Calu3 (cell line): ENCODE measurements around the gene BOD1L1. TPM values are rescaled to one million over a fixed set of nuclear protein-coding genes. Genes with fewer than 3 reads are reported as not detected.

Experiments
- BruUV-seq: library from RNA; stranded (reverse); fragments of 400-500 nt; replicated peaks from 2 replicates; lab custom pipeline; 2021; lab: Mats Ljungman, UMichigan
- CTCF ChIA-PET: fragments of 300-600 bp; sonication (Branson Sonifier 250); formaldehyde crosslinking; loops from one replicate; lab custom pipeline; 2022; ENCODE audit warnings: antibody characterized with exemption; lab: Charles Lee
- DNase-seq: peaks from one replicate; pipeline ENCODE4 v3.0.0; 2022
- H3K27ac Mint-ChIP-seq: one replicate; pipeline ENCODE4 v1.8.0; 2022; ENCODE audit warnings: mixed read lengths; ENCODE audit not compliant: unreplicated experiment
- H3K27me3 Mint-ChIP-seq: one replicate; pipeline ENCODE4 v1.8.0; 2022; ENCODE audit warnings: mixed read lengths; ENCODE audit not compliant: unreplicated experiment
- H3K36me3 Mint-ChIP-seq: one replicate; pipeline ENCODE4 v1.8.0; 2022; ENCODE audit warnings: mild to moderate bottlenecking, moderate library complexity, mixed read lengths; ENCODE audit not compliant: insufficient read depth, unreplicated experiment
- H3K4me1 Mint-ChIP-seq: one replicate; pipeline ENCODE4 v1.8.0; 2022; ENCODE audit warnings: mild to moderate bottlenecking, low read depth, mixed read lengths; ENCODE audit not compliant: unreplicated experiment
- H3K4me3 Mint-ChIP-seq: one replicate; pipeline ENCODE4 v1.8.0; 2022; ENCODE audit warnings: mild to moderate bottlenecking, low read depth, moderate library complexity, mixed read lengths; ENCODE audit not compliant: unreplicated experiment
- H3K9me3 Mint-ChIP-seq: one replicate; pipeline ENCODE4 v1.8.0; 2022; ENCODE audit warnings: low read depth, mixed read lengths; ENCODE audit not compliant: unreplicated experiment
- intact Hi-C: fragments of 100-400 bp; cut with micrococcal nuclease; formaldehyde crosslinking; loops from one replicate; pipeline ENCODE4 v1.10.0; 2022; ENCODE audit not compliant: unreplicated experiment
- total RNA-seq: library from RNA; stranded (reverse); gene quantifications from 2 replicates; pipeline ENCODE4 v1.2.3, GENCODE V29; 2022
- TF ChIP-seq, protein P1 (sequence below): fragments of 200-600 bp; IDR thresholded peaks from one replicate; pipeline ENCODE4 v1.8.0; 2022; ENCODE audit warnings: antibody characterized with exemption; ENCODE audit not compliant: unreplicated experiment

Gene BOD1L1
- total RNA-seq, 1 experiment from 2014 or later: 25.7 TPM

DNA sequence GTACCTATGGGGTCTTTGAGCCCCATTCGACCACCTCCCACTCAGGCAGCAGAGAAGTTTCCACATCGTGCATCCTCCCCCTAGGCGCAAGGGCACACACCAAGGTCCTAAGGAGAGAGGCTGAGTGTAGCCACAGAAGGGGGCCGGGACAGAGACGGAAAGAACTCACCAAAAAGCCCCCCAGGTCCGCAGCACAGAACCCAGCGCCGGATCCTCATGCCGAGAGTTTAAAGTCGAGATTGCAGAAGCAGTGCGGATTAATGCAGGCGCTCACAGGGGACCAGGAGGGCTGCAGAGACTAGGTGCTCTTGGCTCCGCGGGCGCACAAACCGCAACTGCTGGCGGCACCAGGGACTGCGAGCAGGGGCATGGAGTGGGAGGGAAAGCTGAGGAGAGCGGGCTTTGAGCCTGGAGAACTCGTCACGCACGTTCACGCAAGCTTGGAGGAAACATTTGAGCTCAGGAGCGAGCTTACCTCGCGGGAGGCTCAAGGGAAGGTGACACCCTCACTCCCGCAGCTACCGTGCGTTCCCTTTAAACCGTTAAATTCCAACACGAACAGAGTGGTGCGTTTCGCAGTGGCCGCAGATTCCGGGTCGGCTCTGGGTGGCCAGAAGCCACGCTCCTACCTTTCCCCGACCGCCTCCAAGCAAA is 91.7 kb downstream of the BOD1L1 start:
- CTCF ChIA-PET: no interaction called here
- Mint-ChIP-seq H3K27me3 (peaks cover 44% of the 10 kb centered on the region), H3K27ac (no peak overlapping the region), H3K9me3 (no peaks in the 10 kb centered on the region), H3K36me3 (no peaks in the 10 kb centered on the region), H3K4me1 (no peaks in the 10 kb centered on the region), H3K4me3 (no peak overlapping the region)
- no TSS peak for BruUV-seq
- TF ChIP-seq, protein P1, sequence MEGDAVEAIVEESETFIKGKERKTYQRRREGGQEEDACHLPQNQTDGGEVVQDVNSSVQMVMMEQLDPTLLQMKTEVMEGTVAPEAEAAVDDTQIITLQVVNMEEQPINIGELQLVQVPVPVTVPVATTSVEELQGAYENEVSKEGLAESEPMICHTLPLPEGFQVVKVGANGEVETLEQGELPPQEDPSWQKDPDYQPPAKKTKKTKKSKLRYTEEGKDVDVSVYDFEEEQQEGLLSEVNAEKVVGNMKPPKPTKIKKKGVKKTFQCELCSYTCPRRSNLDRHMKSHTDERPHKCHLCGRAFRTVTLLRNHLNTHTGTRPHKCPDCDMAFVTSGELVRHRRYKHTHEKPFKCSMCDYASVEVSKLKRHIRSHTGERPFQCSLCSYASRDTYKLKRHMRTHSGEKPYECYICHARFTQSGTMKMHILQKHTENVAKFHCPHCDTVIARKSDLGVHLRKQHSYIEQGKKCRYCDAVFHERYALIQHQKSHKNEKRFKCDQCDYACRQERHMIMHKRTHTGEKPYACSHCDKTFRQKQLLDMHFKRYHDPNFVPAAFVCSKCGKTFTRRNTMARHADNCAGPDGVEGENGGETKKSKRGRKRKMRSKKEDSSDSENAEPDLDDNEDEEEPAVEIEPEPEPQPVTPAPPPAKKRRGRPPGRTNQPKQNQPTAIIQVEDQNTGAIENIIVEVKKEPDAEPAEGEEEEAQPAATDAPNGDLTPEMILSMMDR: no peak
- intact Hi-C loops: no loop called here
- DNase-seq: no peak

DNA sequence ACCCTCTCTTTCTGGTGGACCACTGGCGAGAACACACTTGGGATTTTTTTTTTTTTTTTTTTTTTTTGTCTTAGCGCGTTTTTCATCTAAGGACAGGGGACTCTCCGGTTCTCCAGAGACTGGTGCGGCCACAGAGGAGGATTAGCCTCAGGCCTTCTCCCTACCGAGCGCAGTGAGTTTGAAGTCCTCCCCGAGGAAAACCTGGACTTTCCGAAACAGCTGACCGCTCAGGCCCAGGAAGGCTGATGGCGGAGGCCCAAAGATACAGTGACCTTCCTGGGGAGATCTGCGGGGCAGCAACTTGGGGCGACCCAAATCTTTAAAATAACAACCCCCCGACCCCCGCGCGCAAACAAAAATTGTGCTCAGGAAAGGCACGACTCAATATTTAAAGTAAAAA is 92.4 kb downstream of the BOD1L1 start:
- H3K27ac Mint-ChIP-seq: no peak overlapping the region
- no peaks in the 10 kb centered on the region for H3K4me1 Mint-ChIP-seq

DNA sequence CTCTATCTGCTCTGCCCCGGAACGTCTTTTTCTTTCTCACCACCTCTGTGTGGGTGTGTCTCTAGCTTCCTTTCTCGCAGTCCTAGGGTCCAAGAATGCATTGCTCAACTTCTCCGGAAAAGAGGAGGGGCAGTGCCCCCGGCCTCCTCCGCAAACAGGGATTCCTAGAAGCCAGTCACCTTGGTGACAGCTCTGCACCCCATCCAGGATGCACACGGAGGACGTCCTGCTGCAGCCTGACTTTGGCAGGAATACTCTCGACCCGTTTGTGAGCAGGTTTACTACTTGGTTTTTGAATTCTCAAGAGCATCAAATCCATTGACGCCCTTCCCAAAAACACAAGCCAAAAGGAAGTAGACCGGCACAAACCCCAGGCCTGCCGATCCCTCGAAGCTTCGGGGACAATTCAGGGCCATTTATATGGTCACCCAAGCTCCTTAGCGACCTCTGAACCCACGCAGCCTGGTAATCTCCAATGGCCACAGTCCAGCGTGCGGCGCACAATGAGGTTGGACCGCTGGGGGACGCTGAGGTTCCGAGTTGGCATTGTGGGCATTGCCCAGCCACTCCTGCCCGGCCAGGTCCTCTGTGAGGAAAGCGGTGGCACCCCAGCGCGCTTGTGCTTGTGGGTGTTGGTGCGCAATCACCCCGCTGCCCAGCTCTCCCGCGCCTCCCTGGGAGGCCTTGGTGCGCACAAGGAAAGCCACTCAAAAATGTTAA is 93.0 kb downstream of the BOD1L1 start:
- Mint-ChIP-seq H3K27ac (no peak overlapping the region), H3K36me3 (no peaks in the 10 kb centered on the region), H3K4me1 (no peaks in the 10 kb centered on the region), H3K9me3 (no peaks in the 10 kb centered on the region), H3K27me3 (peaks cover 44% of the 10 kb centered on the region), H3K4me3 (no peak overlapping the region)
- BruUV-seq: no TSS peak
- TF ChIP-seq, protein P1: no peak
- CTCF ChIA-PET: no interaction called here
- no peak for DNase-seq
- intact Hi-C loops: no loop called here

More for the DNA sequence above, 92.4 kb downstream of the BOD1L1 start:
- H3K36me3 Mint-ChIP-seq: no peaks in the 10 kb centered on the region
- TF ChIP-seq, protein P1: no peak
- intact Hi-C loops: no loop called here
- no peaks in the 10 kb centered on the region for H3K9me3 Mint-ChIP-seq
- CTCF ChIA-PET: no interaction called here
- BruUV-seq: no TSS peak
- H3K27me3 Mint-ChIP-seq: peaks cover 44% of the 10 kb centered on the region
- DNase-seq: no peak
- no peak overlapping the region for H3K4me3 Mint-ChIP-seq

DNA sequence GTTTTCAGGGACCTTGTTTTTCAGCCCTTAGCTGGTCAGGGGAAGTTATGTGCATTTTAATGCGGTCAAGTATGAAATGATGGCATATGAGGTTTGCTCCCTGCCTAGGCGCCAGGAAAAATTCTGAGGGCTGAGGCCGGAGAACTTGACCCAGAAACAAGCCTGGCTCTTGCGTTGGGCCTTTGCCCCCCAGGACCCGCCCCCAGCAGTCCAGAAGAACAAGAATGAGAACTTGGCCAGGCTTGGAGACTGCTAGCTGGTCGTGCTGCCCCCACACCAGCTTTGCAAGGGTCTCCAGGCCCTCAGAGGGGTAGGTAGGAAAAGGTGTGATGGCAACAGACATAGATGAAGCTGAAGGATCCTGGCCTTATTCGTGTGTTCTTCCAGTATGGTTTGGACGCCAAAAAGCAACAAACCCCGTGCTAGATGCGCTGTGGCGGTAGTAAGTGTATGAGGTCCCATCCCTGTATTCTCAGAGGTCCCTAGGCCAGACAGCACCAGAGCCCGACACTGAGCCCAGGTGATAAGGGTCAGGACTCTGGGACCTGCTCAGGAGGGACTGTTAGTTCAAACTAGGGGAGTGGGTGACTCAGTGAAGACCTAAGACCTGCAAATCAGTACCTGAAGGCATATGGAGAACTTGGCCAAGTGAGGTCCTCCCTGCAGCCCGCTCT is 93.7 kb downstream of the BOD1L1 start:
- no TSS peak for BruUV-seq
- CTCF ChIA-PET: no interaction called here
- no peak for DNase-seq
- peaks cover 38% of the 10 kb centered on the region for H3K27me3 Mint-ChIP-seq
- H3K27ac Mint-ChIP-seq: no peak overlapping the region
- intact Hi-C loops: no loop called here
- no peaks in the 10 kb centered on the region for H3K9me3 Mint-ChIP-seq
- TF ChIP-seq, protein P1: no peak
- no peaks in the 10 kb centered on the region for H3K36me3 Mint-ChIP-seq
- no peaks in the 10 kb centered on the region for H3K4me1 Mint-ChIP-seq
- H3K4me3 Mint-ChIP-seq: no peak overlapping the region
